NT2/D1 (cell line): ENCODE data around the gene CHIC1.

ENCODE experiments used
- SUZ12 ChIP-seq: IDR thresholded peaks from 2 replicates; pipeline ENCODE4 v1.6.1; 2011; ENCODE audit not compliant: insufficient read length, insufficient read depth; ENCODE audit errors: extremely low read depth
- YY1 ChIP-seq: IDR thresholded peaks from 2 replicates; pipeline ENCODE4 v1.6.1; 2011; ENCODE audit not compliant: insufficient read length, insufficient read depth
- ZNF274 ChIP-seq: IDR thresholded peaks from 2 replicates; pipeline ENCODE4 v1.6.1; 2011; ENCODE audit warnings: mild to moderate bottlenecking, low read depth, low read length

DNA sequence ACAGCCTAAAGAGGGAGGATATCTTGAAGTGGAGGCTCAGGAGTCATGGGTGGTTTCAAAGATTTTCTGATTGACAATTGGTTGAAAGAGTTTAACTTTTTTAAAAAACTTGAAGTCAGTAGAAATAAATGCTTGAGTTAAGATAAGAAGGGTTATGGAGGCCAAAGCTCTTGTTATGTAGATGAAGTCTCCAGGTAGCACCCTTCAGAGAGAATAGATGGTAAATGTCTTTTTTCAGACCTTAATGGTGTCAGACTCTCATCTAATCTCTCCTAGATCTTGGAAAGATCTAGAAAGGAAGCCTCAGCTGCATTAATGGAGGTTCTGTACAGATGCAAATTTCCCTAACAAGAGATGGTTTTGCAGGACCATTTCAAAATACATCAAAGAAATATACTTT lies 6.8 kb upstream of the CHIC1 start:
- TF ChIP-seq ZNF274 (no peak), SUZ12 (no peak), YY1 (no peak)
